ENCODE measurements around the gene UBLCP1. TPM values are rescaled to one million over a fixed set of nuclear protein-coding genes. Genes with fewer than 3 reads are reported as not detected.
"Not testable (repeated sequence)": the region's sequence is repeated elsewhere in the genome, so short reads cannot be mapped to it uniquely, and the experiment has no call there.

The UBLCP1 gene
- total RNA-seq, 1 donor from 2014 or later = 20.6 TPM

GRCh38 chr5:159249158-159249557, 13.9 kb upstream of the UBLCP1 start:
- no peak for DNase-seq (ENCODE audit: low spot score)

- DNase-seq (ENCODE audit: low spot score) = no peak
Measured at GRCh38 chr5:159252195-159252594, 10.9 kb upstream of the UBLCP1 start.

- no peak for DNase-seq (ENCODE audit: low spot score)
Measured at GRCh38 chr5:159257007-159257406, 6.1 kb upstream of the UBLCP1 start.

- no peak for DNase-seq (ENCODE audit: low spot score)
Measured at GRCh38 chr5:159257629-159258283, 5.3 kb upstream of the UBLCP1 start.

GRCh38 chr5:159258361-159258760, 4.7 kb upstream of the UBLCP1 start:
- DNase-seq (ENCODE audit: low spot score) = no peak

- not testable (repeated sequence) for DNase-seq (ENCODE audit: low spot score)
Measured at GRCh38 chr5:159260212-159260611, 2.9 kb upstream of the UBLCP1 start.

GRCh38 chr5:159262472-159262858, 625 bp upstream of the UBLCP1 start:
- no peak for DNase-seq (ENCODE audit: low spot score)

GRCh38 chr5:159263569-159263905, 447 bp downstream of the UBLCP1 start:
- no peak for DNase-seq (ENCODE audit: low spot score)

GRCh38 chr5:159266764-159267163, 3.7 kb downstream of the UBLCP1 start:
- DNase-seq (ENCODE audit: low spot score) = not testable (repeated sequence)

- DNase-seq (ENCODE audit: low spot score) = no peak
Measured at GRCh38 chr5:159269723-159270122, 6.6 kb downstream of the UBLCP1 start.

- no peak for DNase-seq (ENCODE audit: low spot score)
Measured at GRCh38 chr5:159273923-159274322, 10.8 kb downstream of the UBLCP1 start.

- DNase-seq (ENCODE audit: low spot score) = no peak
Measured at GRCh38 chr5:159274676-159275075, 11.6 kb downstream of the UBLCP1 start.

- no peak for DNase-seq (ENCODE audit: low spot score)
Measured at GRCh38 chr5:159286420-159287035, 23.4 kb downstream of the UBLCP1 start.

GRCh38 chr5:159290741-159291140, 27.7 kb downstream of the UBLCP1 start:
- DNase-seq (ENCODE audit: low spot score) = no peak

- no peak for DNase-seq (ENCODE audit: low spot score)
Measured at GRCh38 chr5:159294921-159295320, 31.8 kb downstream of the UBLCP1 start.

GRCh38 chr5:159297300-159297699, 34.2 kb downstream of the UBLCP1 start:
- DNase-seq (ENCODE audit: low spot score) = not testable (repeated sequence)

GRCh38 chr5:159301466-159301865, 38.4 kb downstream of the UBLCP1 start:
- DNase-seq (ENCODE audit: low spot score) = no peak

- not testable (repeated sequence) for DNase-seq (ENCODE audit: low spot score)
Measured at GRCh38 chr5:159301929-159302860, 39.1 kb downstream of the UBLCP1 start.

GRCh38 chr5:159303286-159303685, 40.2 kb downstream of the UBLCP1 start:
- no peak for DNase-seq (ENCODE audit: low spot score)

GRCh38 chr5:159304961-159305595, 42.0 kb downstream of the UBLCP1 start:
- no peak for DNase-seq (ENCODE audit: low spot score)

GRCh38 chr5:159309689-159310433, 46.8 kb downstream of the UBLCP1 start:
- DNase-seq (ENCODE audit: low spot score) = no peak

Data from mesenteric fat pad (tissue), 1 donor.